ENCODE results near the gene RAB11FIP4.

Gene RAB11FIP4

GRCh38 chr17:31492880-31493655 is 101.6 kb downstream of the RAB11FIP4 start:
- FAIRE-seq: no peak
- no peak for DNase-seq (ENCODE audit: insufficient read length, low spot score)
- TF ChIP-seq CTCF (IDR thresholded peaks at IDR 0.05; ENCODE audit: insufficient read depth, missing control alignments): no peak

DNA sequence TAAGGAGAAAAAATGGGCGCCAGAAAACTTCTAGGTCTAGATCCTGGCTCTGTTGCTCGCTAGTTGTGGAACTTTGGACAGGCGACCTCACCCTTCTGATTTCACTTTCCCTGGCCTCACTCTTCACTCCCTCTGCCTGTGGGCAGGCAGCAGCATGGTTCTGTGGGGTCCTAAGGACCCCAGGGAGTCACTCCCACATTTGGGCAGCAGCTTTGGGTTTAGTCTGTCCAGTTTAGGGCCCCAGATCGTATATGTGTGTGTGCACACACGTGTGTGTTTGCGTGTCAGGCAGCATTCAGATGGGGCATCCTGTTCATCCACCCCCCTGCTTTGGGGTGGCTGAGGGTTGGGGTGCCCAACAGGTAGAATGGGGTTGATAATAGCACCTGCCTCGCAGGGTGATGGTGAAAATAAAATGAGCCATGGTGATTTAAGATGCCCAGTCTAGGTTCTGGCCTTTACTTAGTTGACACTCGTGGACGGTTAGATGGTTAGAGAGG is 102.2 kb downstream of the RAB11FIP4 start:
- no peak for FAIRE-seq

GRCh38 chr17:31494259-31495021 is 103.0 kb downstream of the RAB11FIP4 start:
- FAIRE-seq (no peak), DNase-seq (ENCODE audit: insufficient read length, low spot score) (no peak)
- no peak for TF ChIP-seq CTCF (IDR thresholded peaks at IDR 0.05; ENCODE audit: insufficient read depth, missing control alignments)

More for the DNA sequence above, 102.2 kb downstream of the RAB11FIP4 start:
- TF ChIP-seq CTCF (IDR thresholded peaks at IDR 0.05; ENCODE audit: insufficient read depth, missing control alignments): no peak
- no peak for DNase-seq (ENCODE audit: insufficient read length, low spot score)

DNA sequence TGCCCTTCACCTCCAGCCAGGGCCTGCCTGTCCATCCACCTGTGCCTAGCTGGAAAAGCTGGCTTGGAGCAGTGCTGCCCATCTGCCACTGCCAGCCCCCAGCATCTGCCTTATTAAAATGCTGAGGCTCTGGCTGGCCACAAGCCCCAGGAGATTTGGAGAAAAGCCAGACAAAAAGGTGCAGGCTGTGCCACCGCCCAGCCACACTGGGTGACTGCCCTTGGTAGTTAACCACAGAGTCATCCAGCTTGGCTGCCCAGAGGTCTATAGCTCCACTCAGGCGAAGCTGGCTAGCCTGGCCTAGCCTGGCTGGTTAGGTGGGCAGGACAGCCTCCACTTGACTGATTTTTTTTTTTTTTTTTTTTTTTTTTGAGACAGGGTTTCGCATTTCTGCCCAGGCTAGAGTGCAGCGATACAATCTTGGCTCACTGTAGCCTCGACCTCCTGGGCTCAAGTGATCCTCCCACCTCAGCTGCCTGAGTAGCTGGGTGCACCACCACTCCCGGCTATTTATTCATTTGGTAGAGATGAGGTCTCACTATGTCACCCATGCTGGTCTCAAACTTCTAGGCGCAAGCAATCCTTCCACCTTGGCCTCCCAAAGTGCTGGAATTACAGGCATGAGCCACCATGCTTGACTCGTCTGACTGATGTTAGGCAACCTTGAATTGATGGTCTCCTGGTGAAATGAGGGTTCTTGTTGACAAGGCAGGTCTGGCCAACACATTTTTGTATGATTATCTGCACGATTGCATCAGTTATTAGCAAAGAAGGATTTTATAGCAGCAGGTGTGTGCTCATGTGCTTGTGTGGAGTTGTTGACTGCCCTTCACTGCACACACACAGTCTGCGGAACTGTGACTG is 103.8 kb downstream of the RAB11FIP4 start:
- no peak for TF ChIP-seq CTCF (IDR thresholded peaks at IDR 0.05; ENCODE audit: insufficient read depth, missing control alignments)
- DNase-seq (ENCODE audit: insufficient read length, low spot score) (no peak), FAIRE-seq (no peak)

- no peak for TF ChIP-seq CTCF (IDR thresholded peaks at IDR 0.05; ENCODE audit: insufficient read depth, missing control alignments)
- FAIRE-seq (no peak), DNase-seq (ENCODE audit: insufficient read length, low spot score) (no peak)
These were observed 104.6 kb downstream of the RAB11FIP4 start for GRCh38 chr17:31496097-31496496.

GRCh38 chr17:31496601-31497000 is 105.1 kb downstream of the RAB11FIP4 start:
- FAIRE-seq (no peak), DNase-seq (ENCODE audit: insufficient read length, low spot score) (no peak)
- TF ChIP-seq CTCF (IDR thresholded peaks at IDR 0.05; ENCODE audit: insufficient read depth, missing control alignments): no peak
